ENCODE results near the gene CNOT6.

CNOT6 gene

GRCh38 chr5:180618829-180619562 lies 124.8 kb downstream of the CNOT6 start:
- peak in 1 of 3 donors; percentile 19 for DNase-seq (ENCODE audit: low read depth in 3 of 3, low spot score in 1 of 3)

GRCh38 chr5:180619563-180619915 lies 125.4 kb downstream of the CNOT6 start:
- no peak for DNase-seq (ENCODE audit: low read depth in 3 of 3, low spot score in 1 of 3)

GRCh38 chr5:180620014-180620413 lies 125.8 kb downstream of the CNOT6 start:
- DNase-seq (ENCODE audit: low read depth in 3 of 3, low spot score in 1 of 3), result no peak

GRCh38 chr5:180621311-180621710 lies 127.1 kb downstream of the CNOT6 start:
- no peak for DNase-seq (ENCODE audit: low read depth in 3 of 3, low spot score in 1 of 3)

GRCh38 chr5:180622910-180623309 lies 128.7 kb downstream of the CNOT6 start:
- no peak for DNase-seq (ENCODE audit: low read depth in 3 of 3, low spot score in 1 of 3)

- DNase-seq (ENCODE audit: low read depth in 3 of 3, low spot score in 1 of 3), result no peak
Observed at GRCh38 chr5:180623411-180623834, 129.2 kb downstream of the CNOT6 start.

GRCh38 chr5:180623844-180624243 lies 129.7 kb downstream of the CNOT6 start:
- no peak for DNase-seq (ENCODE audit: low read depth in 3 of 3, low spot score in 1 of 3)

- DNase-seq (ENCODE audit: low read depth in 3 of 3, low spot score in 1 of 3), result no peak
Observed at GRCh38 chr5:180624587-180624986, 130.4 kb downstream of the CNOT6 start.

- no peak for DNase-seq (ENCODE audit: low read depth in 3 of 3, low spot score in 1 of 3)
Observed at GRCh38 chr5:180625125-180625790, 131.1 kb downstream of the CNOT6 start.

GRCh38 chr5:180625791-180626660 lies 131.8 kb downstream of the CNOT6 start:
- DNase-seq (ENCODE audit: low read depth in 3 of 3, low spot score in 1 of 3), result no peak

- no peak for DNase-seq (ENCODE audit: low read depth in 3 of 3, low spot score in 1 of 3)
Observed at GRCh38 chr5:180626661-180627385, 132.6 kb downstream of the CNOT6 start.

GRCh38 chr5:180627386-180628120 lies 133.4 kb downstream of the CNOT6 start:
- DNase-seq (ENCODE audit: low read depth in 3 of 3, low spot score in 1 of 3), result no peak
